GM19193 (cell line): ENCODE data around the gene BMP10.

Source experiments
- POLR2A ChIP-seq: IDR thresholded peaks from 4 replicates; pipeline ENCODE4 v1.6.1; 2011; ENCODE audit not compliant: insufficient read depth, insufficient read length; ENCODE audit errors: extremely low read depth

The BMP10 gene

GRCh38 chr2:68817306-68817705 lies 53.9 kb downstream of the BMP10 start:
- TF ChIP-seq POLR2A = no peak
